DOHH2 (cell line): ENCODE results near the gene ALG3.

Experiments
- H3F3A ChIP-seq: fragments of 200-600 bp; sonication (generic), shearing (Covaris generic); 2 replicates; pipeline ENCODE4 v1.6.0; 2016; ENCODE audit warnings: antibody characterized with exemption, mild to moderate bottlenecking; ENCODE audit not compliant: control insufficient read depth, insufficient read depth
- H3K27ac ChIP-seq: fragments of 200-600 bp; sonication (generic); 2 replicates; pipeline ENCODE4 v1.5.1; 2014; ENCODE audit warnings: low read depth, mild to moderate bottlenecking, low read length, moderate library complexity
- H3K27me3 ChIP-seq: fragments of 200-600 bp; sonication (generic); 2 replicates; pipeline ENCODE4 v1.6.1; 2014; ENCODE audit warnings: mild to moderate bottlenecking, low read length, mixed read lengths; ENCODE audit not compliant: control insufficient read depth
- H3K36me3 ChIP-seq: fragments of 200-600 bp; sonication (generic); 2 replicates; pipeline ENCODE4 v1.6.1; 2014; ENCODE audit warnings: mild to moderate bottlenecking, low read length, moderate library complexity, mixed read lengths; ENCODE audit not compliant: control insufficient read depth
- H3K4me1 ChIP-seq: fragments of 200-600 bp; sonication (generic); 2 replicates; pipeline ENCODE4 v1.6.1; 2014; ENCODE audit warnings: mild to moderate bottlenecking, low read length, mixed read lengths; ENCODE audit not compliant: control insufficient read depth
- H3K4me2 ChIP-seq: fragments of 200-600 bp; sonication (generic); 2 replicates; pipeline ENCODE4 v1.6.0; 2014; ENCODE audit warnings: mild to moderate bottlenecking, low read length, moderate library complexity
- H3K4me3 ChIP-seq: fragments of 200-600 bp; sonication (generic); 2 replicates; pipeline ENCODE4 v1.5.1; 2014; ENCODE audit warnings: mild to moderate bottlenecking, low read length, mixed read lengths
- H3K79me2 ChIP-seq: fragments of 200-600 bp; sonication (generic); 2 replicates; pipeline ENCODE4 v1.6.1; 2014; ENCODE audit warnings: mild to moderate bottlenecking, low read length, mixed read lengths; ENCODE audit not compliant: control insufficient read depth
- H3K9me2 ChIP-seq: fragments of 200-600 bp; sonication (generic); replicated peaks from 2 replicates; pipeline ENCODE4 v1.6.1; 2014; ENCODE audit warnings: mild to moderate bottlenecking, low read length, mixed read lengths; ENCODE audit not compliant: control insufficient read depth
- H3K9me3 ChIP-seq: fragments of 200-600 bp; sonication (generic); 2 replicates; pipeline ENCODE4 v1.6.1; 2014; ENCODE audit warnings: antibody characterized with exemption, low read length, mixed read lengths; ENCODE audit not compliant: control insufficient read depth, insufficient read depth
- H4K20me1 ChIP-seq: fragments of 200-600 bp; sonication (generic); 2 replicates; pipeline ENCODE4 v1.6.0; 2014; ENCODE audit warnings: low read depth, mild to moderate bottlenecking, antibody characterized with exemption, low read length, moderate library complexity; ENCODE audit not compliant: control insufficient read depth, insufficient read depth
- CTCF ChIP-seq: fragments of 200-600 bp; sonication (generic); IDR thresholded peaks from one replicate; pipeline ENCODE4 v1.5.1; 2014; ENCODE audit warnings: antibody characterized with exemption, mild to moderate bottlenecking, low read depth, low read length; ENCODE audit not compliant: poor library complexity, severe bottlenecking
- EZH2phosphoT487 ChIP-seq: fragments of 200-600 bp; sonication (generic); IDR thresholded peaks from 2 replicates; pipeline ENCODE4 v1.6.1; 2017; ENCODE audit warnings: borderline replicate concordance, mild to moderate bottlenecking, antibody characterized with exemption, low read length, moderate library complexity, mixed read lengths

ALG3 gene

GRCh38 chr3:184259878-184260723 is 11.3 kb upstream of the ALG3 start:
- no peak for TF ChIP-seq CTCF
- TF ChIP-seq EZH2phosphoT487, result 0 out of 2 replicates have a peak, but pooled peaks have one; percentile 40
- peak overlapping the region; percentile 58 for H3K4me3 ChIP-seq
- peaks cover 14% of the 10 kb centered on the region; the same call in 1 of the 2 replicates for H3K4me1 ChIP-seq
- peak overlapping the region; percentile 61 for H3K4me2 ChIP-seq
- H3K27ac ChIP-seq, result no peak overlapping the region
- no peaks in the 10 kb centered on the region for H3K9me3 ChIP-seq
- H4K20me1 ChIP-seq, result no peaks in the 10 kb centered on the region
- H3K79me2 ChIP-seq, result peaks cover 1% of the 10 kb centered on the region
- no peaks in the 10 kb centered on the region for H3K9me2 ChIP-seq
- no peaks in the 10 kb centered on the region for H3K36me3 ChIP-seq
- no peaks in the 10 kb centered on the region; the same call in 1 of the 2 replicates for H3F3A ChIP-seq
- H3K27me3 ChIP-seq, result peaks cover 28% of the 10 kb centered on the region

DNA sequence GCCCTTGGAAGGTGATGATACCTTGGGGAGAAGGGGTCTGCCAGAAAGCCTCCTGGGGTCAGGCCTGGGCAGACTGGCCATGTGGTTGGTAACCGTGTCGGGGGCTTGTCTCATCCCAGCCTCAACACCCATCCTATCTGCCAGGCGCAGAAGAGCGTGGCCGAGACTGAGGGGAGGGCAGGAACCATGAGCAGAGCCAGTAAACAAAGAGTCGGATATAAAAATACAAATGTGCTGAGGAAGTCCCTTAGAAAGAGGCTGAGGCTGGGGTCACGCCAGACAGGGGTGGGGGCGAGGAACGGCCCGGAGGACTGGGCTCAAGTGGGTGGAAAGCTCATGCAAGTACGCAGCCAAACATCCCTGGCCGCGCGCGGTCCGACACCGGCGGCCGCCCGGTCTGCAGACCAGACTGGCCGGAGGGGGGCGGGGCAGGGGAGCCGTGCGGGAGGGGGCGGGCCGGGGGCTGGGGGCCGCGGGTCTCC is 10.7 kb upstream of the ALG3 start:
- no peaks in the 10 kb centered on the region for H4K20me1 ChIP-seq
- no peaks in the 10 kb centered on the region; the same call in 1 of the 2 replicates for H3F3A ChIP-seq
- peaks cover 4% of the 10 kb centered on the region for H3K79me2 ChIP-seq
- no peak overlapping the region for H3K27ac ChIP-seq
- TF ChIP-seq CTCF (no peak), EZH2phosphoT487 (no peak)
- H3K36me3 ChIP-seq, result no peaks in the 10 kb centered on the region
- no peaks in the 10 kb centered on the region for H3K9me3 ChIP-seq
- no peak overlapping the region for H3K4me3 ChIP-seq
- H3K27me3 ChIP-seq, result peaks cover 28% of the 10 kb centered on the region
- H3K4me2 ChIP-seq, result no peak overlapping the region
- H3K4me1 ChIP-seq, result peaks cover 14% of the 10 kb centered on the region; the same call in 1 of the 2 replicates
- no peaks in the 10 kb centered on the region for H3K9me2 ChIP-seq

- Histone ChIP-seq H3K9me3 (no peaks in the 10 kb centered on the region), H3K79me2 (peaks cover 4% of the 10 kb centered on the region), H3F3A (no peaks in the 10 kb centered on the region; the same call in 1 of the 2 replicates), H3K9me2 (no peaks in the 10 kb centered on the region), H3K36me3 (no peaks in the 10 kb centered on the region), H3K4me1 (peaks cover 14% of the 10 kb centered on the region; the same call in 1 of the 2 replicates), H3K27me3 (peaks cover 28% of the 10 kb centered on the region), H3K4me3 (no peak overlapping the region), H3K27ac (no peak overlapping the region), H4K20me1 (no peaks in the 10 kb centered on the region), H3K4me2 (no peak overlapping the region)
- TF ChIP-seq EZH2phosphoT487 (no peak), CTCF (no peak)
These were observed 10.2 kb upstream of the ALG3 start for GRCh38 chr3:184258926-184259325.
